H1 (cell line): ENCODE measurements around the gene SYNDIG1.

Experiments
- CTCF ChIP-seq, 3 experiments: IDR thresholded peaks; 1 replicate in 2 of 3; 2 replicates in 1 of 3; pipeline versions ENCODE4 v1.5.1 to v1.6.1; 2011; ENCODE audit warnings: low read length in 3 of 3, mild to moderate bottlenecking in 3 of 3, inconsistent platforms in 2 of 3, low read depth in 1 of 3, moderate library complexity in 1 of 3; ENCODE audit not compliant: insufficient read depth in 1 of 3; ENCODE audit errors: control extremely low read depth in 1 of 3
- RBBP5 ChIP-seq: IDR thresholded peaks from 2 replicates; pipeline ENCODE4 v1.7.1; 2012; ENCODE audit warnings: low read depth, mild to moderate bottlenecking, inconsistent platforms, low read length, moderate library complexity, borderline replicate concordance

GRCh38 chr20:24584078-24584477 lies 114.6 kb downstream of the SYNDIG1 start:
- TF ChIP-seq CTCF (IDR thresholded peaks at IDR 0.05; ENCODE audit: control extremely low read depth in 1 of 3, insufficient read depth in 1 of 3, low read depth in 1 of 3, low read length in 3 of 3) (no peak), RBBP5 (no peak)
